HPDE6-E6E7 (cell line): Measurements from ENCODE around the gene VAT1.
"Not testable (repeated sequence)": the region's sequence is repeated elsewhere in the genome, so short reads cannot be mapped to it uniquely, and the experiment has no call there.

Experiments
- DNase-seq: peaks from one replicate; pipeline ENCODE4 v3.0.0; 2011; ENCODE audit warnings: missing footprints; ENCODE audit errors: extremely low spot score

VAT1 gene

DNA sequence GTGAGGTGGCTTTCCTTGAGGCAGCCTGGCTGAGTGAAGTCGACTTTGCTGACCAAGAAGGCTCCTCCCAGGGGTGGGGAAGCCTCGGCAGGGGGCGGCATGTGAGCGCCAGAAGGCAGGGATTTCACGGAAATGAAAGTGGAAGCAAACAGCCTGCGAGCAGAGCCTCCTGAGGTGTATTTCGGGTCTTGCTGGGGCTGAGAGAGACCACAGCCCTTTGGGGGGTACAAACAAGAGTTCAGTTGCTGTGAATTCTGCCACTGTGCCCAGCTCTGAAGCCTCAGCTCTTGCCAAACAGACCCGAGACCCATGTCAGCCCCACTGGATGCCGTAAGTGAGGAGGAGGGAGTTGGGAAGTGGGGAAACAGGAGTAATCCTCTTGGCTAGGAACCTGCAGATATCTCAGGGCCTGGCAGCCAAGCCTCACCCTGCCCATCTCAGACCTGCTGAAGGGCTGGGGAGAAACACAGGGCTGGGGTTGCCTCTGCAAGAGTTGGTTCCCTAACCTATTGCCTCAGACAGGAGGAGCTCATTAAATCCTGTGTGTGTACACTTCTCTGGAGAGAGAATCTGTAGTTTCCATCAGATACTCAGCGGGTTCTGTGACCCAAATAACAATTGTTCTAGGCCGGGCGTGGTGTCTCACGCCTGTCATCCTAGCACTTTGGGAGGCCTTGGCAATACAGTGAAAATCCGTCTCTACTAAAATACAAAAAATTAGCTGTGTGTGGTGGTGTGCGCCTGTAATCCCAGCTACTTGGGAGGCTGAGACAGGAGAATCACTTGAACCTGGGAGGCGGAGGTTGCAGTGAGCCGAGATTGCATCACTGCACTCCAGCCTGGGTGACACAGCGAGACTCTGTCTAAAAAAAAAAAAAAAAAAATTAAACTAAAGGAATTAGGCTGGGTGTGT lies 15.3 kb downstream of the VAT1 start, which contains the start of gene IFI35:
Gene IFI35 (plus strand): TSS at position 146 of the 913 bp plus-strand sequence. CDS start 164 bp downstream, at position 310.
- DNase-seq = peak; percentile 86

- no peak for DNase-seq
Observed at GRCh38 chr17:43003542-43004172, 18.5 kb downstream of the VAT1 start.

GRCh38 chr17:43000894-43001293 lies 21.3 kb downstream of the VAT1 start:
- not testable (repeated sequence) for DNase-seq

- no peak for DNase-seq
Observed at GRCh38 chr17:42999003-42999525, 23.1 kb downstream of the VAT1 start.

- peak; percentile 98 for DNase-seq
Observed at GRCh38 chr17:42997984-42998938, 23.9 kb downstream of the VAT1 start, which contains the start of gene RPL27. RPL27 (plus strand) TSS chr17:42998419; CDS start chr17:42998751, 332 bp downstream.

- DNase-seq = no peak
Observed at GRCh38 chr17:42997390-42997983, 24.7 kb downstream of the VAT1 start.

- DNase-seq = not testable (repeated sequence)
Observed at GRCh38 chr17:42993913-42994312, 28.3 kb downstream of the VAT1 start.

GRCh38 chr17:42992872-42993271 lies 29.3 kb downstream of the VAT1 start:
- no peak for DNase-seq

- DNase-seq = no peak
Observed at GRCh38 chr17:42991471-42991870, 30.7 kb downstream of the VAT1 start.

DNA sequence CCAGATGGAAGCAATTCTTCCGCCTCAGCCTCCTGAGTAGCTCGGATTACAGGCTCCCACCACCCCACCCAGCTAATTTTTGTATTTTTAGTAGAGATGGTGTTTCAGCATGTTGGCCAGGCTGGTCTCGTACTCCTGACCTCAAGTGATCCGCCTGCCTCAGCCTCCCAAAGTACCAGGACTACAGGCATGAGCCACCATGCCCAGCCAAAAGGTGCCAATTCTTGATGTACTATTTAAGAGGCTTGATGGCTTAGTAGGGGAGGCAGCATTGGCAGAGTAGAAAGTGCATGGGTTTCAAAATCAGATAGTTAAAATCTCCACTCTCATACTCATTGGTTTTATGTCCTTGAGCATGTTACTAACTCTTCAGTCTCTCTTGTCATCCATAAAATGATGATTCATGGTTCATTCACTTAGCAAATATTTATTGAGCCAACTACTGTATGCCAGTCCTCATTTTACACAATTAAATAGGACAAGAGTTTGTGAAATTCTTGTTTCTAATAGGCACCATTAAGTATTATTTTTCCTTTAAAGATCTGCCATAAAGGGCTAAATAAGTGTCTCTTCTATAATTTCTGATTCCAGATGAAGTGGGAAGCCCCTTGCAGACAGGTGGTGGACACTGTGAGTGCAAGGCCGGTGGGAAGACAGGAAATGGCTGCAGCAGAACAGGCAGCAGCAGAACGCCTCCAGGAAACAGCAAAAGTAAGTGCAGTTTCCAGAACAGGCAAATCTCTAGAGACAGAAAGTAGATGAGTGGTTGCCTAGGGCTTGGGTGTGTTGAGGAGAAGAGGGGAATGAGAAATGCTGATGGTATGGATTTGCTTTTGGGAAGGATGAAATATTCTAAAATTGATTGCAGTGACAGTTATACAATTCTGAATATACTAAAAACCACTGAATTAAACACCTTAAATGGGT lies 32.2 kb downstream of the VAT1 start:
- DNase-seq = peak; percentile 44

GRCh38 chr17:42989141-42989540 lies 33.0 kb downstream of the VAT1 start:
- DNase-seq = no peak

GRCh38 chr17:42985225-42985624 lies 37.0 kb downstream of the VAT1 start:
- no peak for DNase-seq

DNA sequence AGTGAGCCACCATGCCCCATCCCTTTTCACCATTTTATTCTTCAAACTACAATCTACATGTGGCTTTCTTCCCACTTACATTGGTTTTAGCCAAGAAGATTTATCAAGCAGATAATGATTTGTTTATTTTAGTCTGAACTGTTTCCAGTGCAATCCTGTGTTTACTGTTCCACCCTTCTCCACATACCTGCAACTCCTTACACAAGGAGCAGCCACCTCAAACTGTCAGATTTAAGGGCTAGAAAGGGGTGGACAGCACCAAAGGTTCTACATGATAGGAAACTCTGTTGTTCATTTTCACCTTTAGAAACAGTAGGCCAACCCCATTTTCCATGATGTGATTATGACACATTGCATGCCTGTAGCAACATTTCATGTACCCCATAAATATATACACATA lies 39.9 kb downstream of the VAT1 start:
- no peak for DNase-seq

DNA sequence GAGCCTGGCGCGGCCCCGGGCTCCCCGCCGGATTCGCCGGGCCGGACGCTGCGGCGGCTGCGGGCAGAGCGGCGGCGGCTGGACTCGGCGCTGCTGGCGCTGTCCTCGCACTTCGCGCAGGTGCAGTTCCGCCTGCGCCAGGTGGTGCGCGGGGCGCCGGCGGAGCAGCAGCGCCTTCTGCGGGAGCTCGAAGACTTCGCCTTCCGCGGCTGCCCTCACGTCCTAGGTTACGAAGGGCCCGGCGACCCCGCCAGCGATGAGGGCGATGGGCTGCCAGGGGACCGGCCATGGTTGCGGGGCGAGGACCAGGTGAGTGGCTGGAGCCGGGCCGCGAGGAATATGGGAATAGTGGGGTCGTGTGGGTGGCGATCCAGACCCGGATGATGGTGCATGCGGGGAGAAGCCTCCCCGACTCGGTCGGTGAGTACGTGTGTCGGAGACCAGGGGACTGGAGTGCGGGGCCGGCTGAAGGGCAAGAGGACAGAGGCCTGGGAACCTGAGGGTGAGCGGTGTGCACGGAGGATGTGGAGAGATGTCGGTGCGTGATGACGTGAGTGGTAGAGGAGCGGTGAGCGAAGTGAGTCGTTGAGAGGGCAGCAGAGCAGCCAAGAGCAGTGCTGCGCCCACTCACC lies 41.3 kb downstream of the VAT1 start:
- peak; percentile 69 for DNase-seq

- peak; percentile 89 for DNase-seq
Observed at GRCh38 chr17:42980274-42980765, 41.9 kb downstream of the VAT1 start, which contains the start of gene RUNDC1. RUNDC1 (plus strand) TSS chr17:42980565; CDS start chr17:42980577, 12 bp downstream.

GRCh38 chr17:42979511-42980273 lies 42.5 kb downstream of the VAT1 start, which contains the start of gene PTGES3L:
PTGES3L (minus strand) TSS chr17:42980080; CDS start chr17:42980053, 27 bp downstream.
- DNase-seq = no peak

DNA sequence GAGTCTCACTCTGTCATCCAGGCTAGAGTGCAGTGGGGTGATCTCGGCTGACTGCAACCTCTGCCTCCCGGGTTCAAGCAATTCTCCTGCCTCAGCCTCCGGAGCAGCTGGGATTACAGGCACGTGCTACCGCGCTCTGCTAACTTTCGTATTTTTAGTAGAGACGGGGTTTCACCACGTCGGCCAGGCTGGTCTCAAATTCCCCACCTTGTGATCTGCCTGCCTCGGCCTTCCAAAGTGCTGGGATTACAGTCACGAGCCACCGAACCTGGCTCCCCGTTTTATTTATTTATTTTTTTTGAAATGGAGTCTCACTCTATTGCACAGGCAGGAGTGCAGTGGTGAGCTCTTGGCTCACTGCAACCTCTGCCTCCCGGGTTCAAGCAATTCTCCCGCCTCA lies 46.5 kb downstream of the VAT1 start:
- DNase-seq = not testable (repeated sequence)

- DNase-seq = no peak
Observed at GRCh38 chr17:42975265-42975664, 46.9 kb downstream of the VAT1 start.
